Large intestine (tissue), 3 donors: ENCODE data around the gene IFFO2. TPM values are rescaled to one million over a fixed set of nuclear protein-coding genes. Genes with fewer than 3 reads are reported as not detected.

Experiments used
- DNase-seq, 2 donors: peaks; one replicate each; pipeline versions ENCODE4 v3.0.0 to v3.0.0-alpha.2; 2013
- H3K27ac ChIP-seq: one replicate; pipeline ENCODE4 v1.5.1; 2013; ENCODE audit warnings: low read length
- H3K27me3 ChIP-seq: 2 replicates; pipeline ENCODE4 v1.6.1; 2013; ENCODE audit warnings: low read length; ENCODE audit not compliant: control insufficient read depth, insufficient read depth
- H3K36me3 ChIP-seq: 2 replicates; pipeline ENCODE4 v1.6.1; 2013; ENCODE audit warnings: low read length; ENCODE audit not compliant: control insufficient read depth, insufficient read depth
- H3K4me1 ChIP-seq: one replicate; pipeline ENCODE4 v1.6.1; 2013; ENCODE audit warnings: low read length; ENCODE audit not compliant: control insufficient read depth, insufficient read depth
- H3K4me3 ChIP-seq: one replicate; pipeline ENCODE4 v1.5.1; 2013; ENCODE audit warnings: low read length
- H3K9me3 ChIP-seq: one replicate; pipeline ENCODE4 v1.6.1; 2013; ENCODE audit warnings: mild to moderate bottlenecking, low read depth, low read length, moderate library complexity; ENCODE audit not compliant: control insufficient read depth
- WGBS: methylation state at CpG from one replicate; pipeline ENCODE4 v1.1.5; 2013; ENCODE audit warnings: low lambda C conversion rate; ENCODE audit not compliant: insufficient coverage; 5-methylcytosine and 5-hydroxymethylcytosine counted together
- polyA plus RNA-seq: library from polyadenylated mRNA; unstranded; fragments of 120-200 nt; gene quantifications from one replicate; pipeline ENCODE4 v1.2.1, GENCODE V29; 2013

The IFFO2 gene
- polyA plus RNA-seq, 1 donor = 3.4 TPM

- DNase-seq = no peak
- H3K27ac ChIP-seq = no peak overlapping the region
- no peaks in the 10 kb centered on the region for H3K9me3 ChIP-seq
- H3K4me3 ChIP-seq = no peak overlapping the region
- no peaks in the 10 kb centered on the region for H3K27me3 ChIP-seq
- peaks cover 10% of the 10 kb centered on the region for H3K36me3 ChIP-seq
- WGBS = no CpG with 5 or more reads among the region's 31 CpGs
- peaks cover 8% of the 10 kb centered on the region for H3K4me1 ChIP-seq
Observed at GRCh38 chr1:18919197-18919905, 37.1 kb downstream of the IFFO2 start.

DNA sequence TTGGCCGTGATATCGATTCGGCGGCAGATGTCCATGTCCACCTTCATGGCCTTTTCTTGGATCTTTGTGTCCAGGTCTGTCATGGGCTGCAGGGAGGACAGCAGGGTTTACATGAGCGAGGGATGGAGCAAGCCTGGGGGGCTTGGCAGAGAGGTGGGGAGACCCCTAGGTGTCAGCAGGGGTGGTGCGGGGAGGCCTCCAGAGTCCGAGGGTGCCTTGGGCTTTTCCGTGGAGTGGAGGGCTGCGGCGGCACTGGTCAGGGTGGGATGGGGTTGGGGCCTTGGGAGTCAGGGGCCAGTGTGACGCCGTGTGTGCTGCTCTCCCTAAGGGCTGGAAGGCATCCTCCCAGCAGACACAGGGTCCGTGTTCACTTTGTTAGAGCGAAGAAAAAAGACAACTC, 38.1 kb downstream of the IFFO2 start:
- no peak for DNase-seq
- no peak overlapping the region for H3K27ac ChIP-seq
- no peaks in the 10 kb centered on the region for H3K27me3 ChIP-seq
- WGBS = no CpG with 5 or more reads among the region's 14 CpGs
- H3K4me1 ChIP-seq = peaks cover 8% of the 10 kb centered on the region
- H3K9me3 ChIP-seq = no peaks in the 10 kb centered on the region
- H3K4me3 ChIP-seq = no peak overlapping the region
- peaks cover 10% of the 10 kb centered on the region for H3K36me3 ChIP-seq

- Histone ChIP-seq H3K4me1 (peaks cover 4% of the 10 kb centered on the region), H3K36me3 (peaks cover 10% of the 10 kb centered on the region), H3K9me3 (no peaks in the 10 kb centered on the region), H3K27me3 (no peaks in the 10 kb centered on the region), H3K27ac (no peak overlapping the region), H3K4me3 (no peak overlapping the region)
- no CpG with 5 or more reads among the region's 30 CpGs for WGBS
- no peak for DNase-seq
Observed at GRCh38 chr1:18917071-18917799, 39.2 kb downstream of the IFFO2 start.

DNA sequence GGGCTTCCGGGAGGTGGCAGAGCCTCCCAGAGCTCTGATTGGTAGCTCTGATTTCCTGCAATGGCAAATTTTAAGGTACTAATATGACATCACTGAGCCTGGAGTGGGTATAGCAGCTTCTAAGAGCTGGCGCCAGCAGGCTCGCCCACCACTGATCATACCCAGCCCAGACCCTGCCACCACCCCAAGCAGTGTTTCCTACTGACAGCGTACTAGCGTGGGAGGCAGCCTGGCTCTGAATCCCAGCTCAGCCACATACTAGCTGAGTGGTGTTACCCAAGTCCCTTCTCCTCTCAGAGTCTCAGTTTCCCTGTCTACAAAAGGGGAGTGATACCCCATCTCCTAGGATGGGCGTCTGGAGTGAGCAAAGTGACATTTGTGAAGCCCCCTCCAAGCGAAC, 41.1 kb downstream of the IFFO2 start:
- no peaks in the 10 kb centered on the region for H3K9me3 ChIP-seq
- H3K27me3 ChIP-seq = no peaks in the 10 kb centered on the region
- no peak overlapping the region for H3K4me3 ChIP-seq
- H3K27ac ChIP-seq = no peak overlapping the region
- no peak for DNase-seq
- H3K36me3 ChIP-seq = peaks cover 19% of the 10 kb centered on the region
- WGBS = no CpG with 5 or more reads among the region's 7 CpGs
- H3K4me1 ChIP-seq = no peaks in the 10 kb centered on the region

- H3K4me1 ChIP-seq = no peaks in the 10 kb centered on the region
- H3K27me3 ChIP-seq = no peaks in the 10 kb centered on the region
- peak; percentile 47 to 52 for DNase-seq
- no peak overlapping the region for H3K4me3 ChIP-seq
- no CpG with 5 or more reads among the region's 22 CpGs for WGBS
- peaks cover 30% of the 10 kb centered on the region for H3K36me3 ChIP-seq
- H3K9me3 ChIP-seq = no peaks in the 10 kb centered on the region
- H3K27ac ChIP-seq = no peak overlapping the region
Observed at GRCh38 chr1:18913065-18913835, 43.2 kb downstream of the IFFO2 start.

DNA sequence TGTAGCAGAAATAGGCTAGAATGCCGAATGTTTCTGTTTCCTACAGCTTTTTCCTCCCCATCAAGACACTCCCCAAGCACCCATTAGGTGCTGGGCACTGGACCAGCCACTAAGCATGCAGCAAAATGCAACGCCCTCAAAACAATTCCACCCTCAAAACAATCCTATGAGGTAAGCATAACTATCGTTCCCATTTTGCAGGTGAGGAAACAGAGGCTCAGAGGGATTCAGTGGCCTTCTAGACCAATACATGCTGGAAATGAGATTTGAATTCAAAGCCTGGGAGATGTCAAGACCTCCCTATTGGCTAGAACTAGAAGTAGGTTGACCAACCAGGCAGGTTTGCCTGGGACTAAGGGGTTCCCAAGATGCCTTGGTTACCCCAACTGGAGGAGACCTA, 43.9 kb downstream of the IFFO2 start:
- no peak overlapping the region for H3K27ac ChIP-seq
- no peak for DNase-seq
- no peaks in the 10 kb centered on the region for H3K9me3 ChIP-seq
- peaks cover 32% of the 10 kb centered on the region for H3K36me3 ChIP-seq
- no peak overlapping the region for H3K4me3 ChIP-seq
- no CpG with 5 or more reads among the region's 3 CpGs for WGBS
- H3K4me1 ChIP-seq = no peaks in the 10 kb centered on the region
- H3K27me3 ChIP-seq = no peaks in the 10 kb centered on the region

DNA sequence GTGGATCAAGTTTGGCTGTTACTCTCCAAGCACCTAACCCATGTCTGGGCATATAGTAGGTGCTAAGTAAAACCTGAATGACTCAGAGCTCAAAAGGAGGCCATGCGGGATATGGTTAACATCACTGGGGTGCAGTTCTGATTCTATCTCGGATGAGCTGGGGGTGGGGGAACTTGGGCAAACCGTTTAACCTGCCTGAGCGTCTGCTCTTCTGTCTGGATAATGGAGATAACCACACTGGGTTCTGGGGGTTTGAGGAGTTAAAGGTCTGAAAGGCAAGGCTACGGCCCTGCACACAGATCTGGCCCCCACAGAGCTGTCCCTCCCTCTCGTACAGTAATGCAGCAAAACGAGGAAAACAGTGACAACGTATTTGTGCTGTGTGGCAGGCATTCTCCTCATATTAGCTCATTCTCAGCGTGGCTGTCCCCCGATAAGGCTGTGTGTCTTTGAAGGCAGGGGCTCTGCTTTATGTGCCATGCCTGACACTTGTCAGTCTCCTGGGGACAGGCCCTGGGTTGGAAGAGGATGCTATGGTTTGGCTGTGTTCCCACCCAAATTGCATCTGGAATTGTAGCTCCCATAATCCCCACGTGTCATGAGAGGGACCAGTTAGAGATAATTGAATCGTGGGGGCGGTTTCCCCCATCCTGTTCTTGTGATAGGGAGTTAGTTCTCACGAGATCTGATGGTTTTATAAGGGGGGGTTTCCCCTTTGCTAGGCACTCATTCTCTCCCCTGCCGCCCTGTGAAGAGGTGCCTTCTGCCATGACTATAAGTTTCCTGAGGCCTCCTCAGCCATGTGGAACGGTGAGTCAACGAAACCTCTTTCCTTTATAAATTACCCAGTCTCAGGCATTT, 47.3 kb downstream of the IFFO2 start:
- no peaks in the 10 kb centered on the region for H3K27me3 ChIP-seq
- peaks cover 31% of the 10 kb centered on the region for H3K36me3 ChIP-seq
- H3K27ac ChIP-seq = no peak overlapping the region
- WGBS = no CpG with 5 or more reads among the region's 17 CpGs
- H3K4me1 ChIP-seq = no peaks in the 10 kb centered on the region
- H3K4me3 ChIP-seq = no peak overlapping the region
- H3K9me3 ChIP-seq = no peaks in the 10 kb centered on the region
- DNase-seq = no peak

- Histone ChIP-seq H3K27me3 (peaks cover 3% of the 10 kb centered on the region), H3K9me3 (no peaks in the 10 kb centered on the region), H3K4me3 (no peak overlapping the region), H3K4me1 (peaks cover 4% of the 10 kb centered on the region), H3K36me3 (peaks cover 31% of the 10 kb centered on the region), H3K27ac (no peak overlapping the region)
- WGBS = no CpG with 5 or more reads among the region's 22 CpGs
- DNase-seq = no peak
Observed at GRCh38 chr1:18907917-18908845, 48.3 kb downstream of the IFFO2 start.
